Islet precursor cell (in vitro differentiated cells): ENCODE data around the gene MYL10.

ENCODE experiments used
- DNase-seq: peaks from one replicate; pipeline ENCODE4 v3.0.0-alpha.2; 2018

The MYL10 gene

GRCh38 chr7:101595246-101595645, 33.9 kb downstream of the MYL10 start:
- peak; percentile 1 for DNase-seq

DNA sequence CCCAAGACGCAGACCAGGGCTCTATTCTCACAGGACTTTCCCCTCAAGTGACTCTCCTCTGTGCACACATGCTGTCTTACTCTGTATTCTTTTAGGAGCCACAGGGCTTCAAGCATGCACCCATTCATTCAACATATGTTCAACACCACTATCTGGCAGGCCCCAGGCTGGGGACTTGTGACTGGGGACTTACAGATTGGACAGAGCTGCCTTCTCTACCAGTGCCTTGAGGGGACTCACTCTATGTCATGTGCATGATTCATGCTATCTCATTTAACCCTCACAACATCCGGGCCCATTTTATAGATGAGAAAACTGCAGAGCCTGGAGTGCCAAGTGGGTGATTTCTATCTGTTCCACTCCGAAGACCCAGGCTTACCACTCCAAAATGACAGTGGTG, 34.3 kb downstream of the MYL10 start:
- DNase-seq = no peak

DNA sequence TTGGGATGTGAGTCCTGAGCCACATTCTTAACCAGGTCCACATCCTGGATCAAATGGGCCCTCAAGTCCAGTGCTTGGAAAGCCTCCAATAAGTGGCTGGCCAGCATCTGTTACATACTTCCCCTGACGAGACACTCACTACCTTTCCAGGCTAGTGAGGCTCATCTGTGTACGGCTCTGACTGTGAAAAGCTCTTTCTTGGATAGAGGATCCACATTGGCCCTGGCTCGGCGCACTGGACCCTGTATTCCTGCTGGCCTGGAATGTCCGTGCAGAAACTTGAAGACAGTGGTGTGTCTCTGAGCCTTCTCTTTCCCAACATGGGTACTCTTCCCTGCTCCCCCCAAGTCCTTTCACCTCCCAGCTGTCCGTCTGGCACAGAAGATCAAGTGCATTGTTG, 35.5 kb downstream of the MYL10 start:
- DNase-seq = no peak

GRCh38 chr7:101591504-101591903, 37.6 kb downstream of the MYL10 start:
- DNase-seq = no peak

DNA sequence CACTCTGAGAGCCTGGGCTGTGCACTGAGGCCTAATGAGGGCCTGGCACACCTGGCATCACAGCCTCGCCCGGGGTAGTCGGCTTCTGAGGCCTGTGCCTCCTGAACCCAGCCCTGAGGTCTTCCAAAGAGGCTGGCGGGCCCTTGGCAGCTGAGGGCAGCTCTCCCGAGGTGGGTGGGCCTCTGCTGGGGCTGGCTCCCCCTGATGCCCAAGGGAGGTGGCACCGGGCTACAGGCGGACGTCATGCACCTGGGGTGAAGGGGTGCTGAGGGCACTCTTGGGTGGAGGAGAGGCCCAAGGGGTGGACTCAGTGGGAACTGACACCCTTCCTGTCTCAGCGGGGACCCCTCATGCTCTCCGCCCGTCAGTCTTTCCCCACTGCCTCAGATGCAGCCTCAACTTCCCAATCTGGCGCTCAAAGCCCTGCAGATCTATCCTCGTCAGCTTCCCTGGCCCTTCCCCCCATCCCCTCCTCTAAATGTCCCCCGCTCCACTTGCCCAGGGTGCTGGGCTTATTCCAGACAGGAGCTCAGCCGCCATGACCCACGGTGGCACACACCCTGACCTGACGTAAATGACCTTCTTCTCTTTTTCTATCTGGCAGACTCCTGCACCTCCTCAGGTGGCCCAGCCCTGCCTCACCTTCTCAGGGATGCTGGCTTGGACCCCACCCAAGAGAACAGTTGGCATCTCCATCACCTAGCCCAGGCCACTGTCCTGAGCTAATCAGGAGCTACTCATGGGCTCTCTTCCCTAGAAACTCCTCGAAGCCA, 38.2 kb downstream of the MYL10 start:
- DNase-seq = no peak

- no peak for DNase-seq
These were observed 39.0 kb downstream of the MYL10 start for GRCh38 chr7:101589976-101590662.

GRCh38 chr7:101589052-101589451, 40.0 kb downstream of the MYL10 start:
- DNase-seq = no peak

- DNase-seq = no peak
These were observed 40.8 kb downstream of the MYL10 start for GRCh38 chr7:101588131-101588935.

GRCh38 chr7:101586906-101587677, 42.0 kb downstream of the MYL10 start:
- no peak for DNase-seq

- DNase-seq = no peak
These were observed 42.8 kb downstream of the MYL10 start for GRCh38 chr7:101586078-101586905.

DNA sequence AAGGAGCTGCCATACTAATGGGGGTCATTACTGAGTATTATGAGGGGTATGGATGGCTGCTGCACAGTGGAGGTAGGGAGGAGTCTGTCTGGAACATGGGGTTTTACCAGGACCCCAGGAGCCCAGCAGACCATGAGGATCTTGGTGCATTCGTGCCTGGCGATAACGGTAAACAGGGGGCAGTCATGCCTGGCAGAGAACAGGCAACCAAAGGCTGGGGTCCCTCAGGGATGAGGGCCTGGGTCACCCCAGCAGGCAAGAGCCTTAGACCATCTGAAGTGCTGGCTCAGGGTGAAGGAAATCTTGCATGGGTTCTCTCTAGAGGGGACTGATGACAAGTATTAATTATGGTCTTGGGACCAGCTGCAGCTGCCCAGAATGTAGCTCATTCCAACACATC, 46.1 kb downstream of the MYL10 start:
- DNase-seq = no peak

GRCh38 chr7:101581891-101582290, 47.2 kb downstream of the MYL10 start:
- peak; percentile 39 for DNase-seq

DNA sequence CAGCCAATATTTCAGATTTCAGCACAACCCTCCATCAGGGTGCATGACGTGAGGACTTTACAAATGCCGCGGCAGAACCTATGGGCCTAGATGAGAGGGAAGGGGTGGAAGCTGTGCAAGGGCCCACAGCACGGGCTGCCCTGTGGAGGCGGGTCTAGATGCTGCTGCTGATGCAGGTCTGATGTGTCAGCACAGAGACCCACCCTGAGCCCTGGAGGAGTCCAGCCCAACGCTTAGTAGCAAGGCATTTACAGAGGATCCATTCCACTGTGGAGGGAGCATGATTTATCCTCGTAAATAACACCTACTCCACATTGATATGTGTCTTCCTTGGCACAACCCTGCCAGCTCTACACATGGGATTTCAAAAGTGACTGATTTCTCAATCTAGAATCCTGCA, 48.5 kb downstream of the MYL10 start:
- peak; percentile 29 for DNase-seq

GRCh38 chr7:101578552-101578951, 50.5 kb downstream of the MYL10 start:
- no peak for DNase-seq

DNA sequence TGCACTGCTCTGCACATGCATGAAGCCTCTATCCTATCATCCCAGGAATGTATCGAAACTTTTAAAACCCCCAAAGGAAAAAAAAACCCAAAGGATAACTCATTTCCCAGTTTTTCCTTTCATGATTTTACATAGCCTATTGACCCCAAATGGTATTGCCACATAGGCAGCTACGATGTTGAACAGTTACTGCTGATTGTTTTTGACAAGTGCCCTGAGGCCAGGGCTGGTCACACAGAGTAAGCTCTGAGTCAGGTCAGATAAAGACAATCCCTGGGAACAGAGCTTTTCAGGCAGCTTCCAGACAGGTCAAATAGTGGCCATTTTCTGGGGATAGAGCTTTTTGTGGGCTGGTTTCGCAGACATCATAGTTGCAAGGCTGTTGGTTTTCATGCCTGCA, 52.1 kb downstream of the MYL10 start:
- peak; percentile 65 for DNase-seq

GRCh38 chr7:101575721-101576120, 53.4 kb downstream of the MYL10 start:
- DNase-seq = no peak

- DNase-seq = peak; percentile 58
These were observed 53.9 kb downstream of the MYL10 start for GRCh38 chr7:101575168-101575567.

GRCh38 chr7:101572156-101572555, 56.9 kb downstream of the MYL10 start:
- DNase-seq = no peak

DNA sequence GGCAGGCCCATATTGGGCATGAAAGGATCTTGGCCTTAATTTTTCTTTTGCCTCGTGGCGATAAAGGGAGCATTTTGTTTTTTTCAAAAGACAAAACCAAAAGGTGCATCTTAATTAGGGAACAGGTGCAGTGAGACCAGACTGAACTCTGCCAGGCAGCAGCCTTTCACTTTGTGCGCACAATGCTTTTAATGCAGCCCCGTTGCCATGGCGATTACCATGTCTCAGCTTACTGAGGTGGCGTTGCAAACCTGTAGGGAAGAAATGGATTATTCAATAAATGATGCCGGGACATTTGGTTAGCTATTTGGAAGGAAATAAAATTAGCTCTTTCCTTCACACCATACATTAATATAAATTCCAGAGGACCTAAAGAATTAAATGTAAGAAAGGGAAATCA, 61.9 kb downstream of the MYL10 start:
- DNase-seq = no peak

DNA sequence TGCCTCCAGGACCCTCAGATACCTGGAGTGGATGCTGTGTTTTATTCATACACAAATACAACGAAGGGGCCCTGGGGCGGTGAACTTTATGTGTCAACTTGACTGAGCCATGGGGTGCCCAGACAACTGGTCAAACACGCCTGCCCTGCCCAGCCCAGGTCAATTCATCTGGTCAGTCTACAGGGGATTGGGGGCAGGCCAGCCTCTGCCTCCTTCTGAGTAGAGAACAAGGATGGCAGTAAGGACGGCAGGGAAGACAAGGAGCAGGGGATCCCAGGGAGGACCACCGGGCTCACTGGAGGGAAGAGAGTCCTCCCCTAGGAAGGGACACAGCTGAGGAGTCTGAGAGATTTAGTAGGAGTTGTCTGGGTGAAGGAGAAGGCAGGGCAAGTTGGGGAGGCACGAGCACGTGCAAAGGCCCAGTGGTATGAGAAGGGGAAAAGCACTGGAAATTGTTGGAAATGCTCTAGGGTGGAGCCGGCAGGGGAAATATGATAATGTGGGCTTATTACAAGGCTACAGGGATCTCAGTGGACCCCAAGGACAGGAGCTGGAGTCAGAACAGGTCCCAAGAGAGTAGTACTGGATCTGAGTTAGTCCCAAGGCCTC, 63.4 kb downstream of the MYL10 start:
- peak; percentile 49 for DNase-seq

- peak; percentile 83 for DNase-seq
These were observed 64.3 kb downstream of the MYL10 start for GRCh38 chr7:101564778-101565211.
